A549 (cell line): ENCODE measurements around the gene PGGHG. TPM values are rescaled to one million over a fixed set of nuclear protein-coding genes. Genes with fewer than 3 reads are reported as not detected.
"Not testable (repeated sequence)": the region's sequence is repeated elsewhere in the genome, so short reads cannot be mapped to it uniquely, and the experiment has no call there.

ENCODE experiments used
- ATAC-seq, 2 experiments: fragments of 200-7000 bp in 1 of 2; fragments of >200 bp in 1 of 2; cut with Nextera tagmentation in 1 of 2; cut with Tn5 transposase in 1 of 2; 3 replicates each; pipeline versions ENCODE4 v1.8.0 to v1.9.1; 2018 to 2020; ENCODE audit warnings: mild to moderate bottlenecking in 1 of 2, moderate library complexity in 1 of 2
- CTCF ChIA-PET: fragments of 300-600 bp; sonication (Branson Sonifier 250); formaldehyde crosslinking; extraction: SDS; loops from one replicate; lab custom pipeline; 2021; ENCODE audit warnings: antibody characterized with exemption, inconsistent platforms; lab: Yijun Ruan, JAX
- POLR2A ChIA-PET: fragments of 350-600 bp; formaldehyde crosslinking; extraction: SDS; loops from one replicate; lab custom pipeline; 2021; ENCODE audit warnings: antibody characterized with exemption, inconsistent platforms; lab: Yijun Ruan, JAX
- DNase-seq, 2 experiments: peaks; one replicate each; pipeline versions ENCODE4 v3.0.0 to v3.0.0-alpha.2; 2011 to 2016; ENCODE audit warnings: low read depth in 1 of 2, low spot score in 1 of 2
- FAIRE-seq: peaks from 2 replicates; lab custom pipeline; 2011; peaks lifted over from hg19 to GRCh38; lab: Jason Lieb, UNC
- H3K27ac ChIP-seq, 2 experiments: fragments of >200 bp; sonication (Bioruptor Twin); formaldehyde crosslinking; 3 replicates each; pipeline ENCODE4 v1.5.1; 2016 to 2017
- H3K4me1 ChIP-seq: fragments of >200 bp; sonication (Bioruptor Twin); formaldehyde crosslinking; 3 replicates; pipeline ENCODE4 v1.6.1; 2016
- H3K4me2 ChIP-seq: fragments of >200 bp; sonication (Bioruptor Twin); formaldehyde crosslinking; 3 replicates; pipeline ENCODE4 v1.6.1; 2016
- H3K4me3 ChIP-seq: fragments of >200 bp; sonication (Bioruptor Twin); formaldehyde crosslinking; 3 replicates; pipeline ENCODE4 v1.5.1; 2016
- H3K9me3 ChIP-seq: fragments of >200 bp; sonication (Bioruptor Twin); formaldehyde crosslinking; 3 replicates; pipeline ENCODE4 v1.6.1; 2016
- CEBPB ChIP-seq, 2 experiments: fragments of >200 bp in 1 of 2; sonication (Bioruptor Twin) in 1 of 2; formaldehyde crosslinking in 1 of 2; IDR thresholded peaks; 2 replicates each; pipeline ENCODE4 v1.6.1; 2012 to 2016
- CHD2 ChIP-seq: fragments of 150-350 bp; IDR thresholded peaks from 2 replicates; pipeline ENCODE4 v1.6.1; 2014; ENCODE audit warnings: low read length; ENCODE audit not compliant: partially characterized antibody
- EHF ChIP-seq: fragments of 250-450 bp; sonication (Bioruptor Pico); IDR thresholded peaks from 2 replicates; pipeline ENCODE4 v1.5.0; 2020; ENCODE audit warnings: mild to moderate bottlenecking
- EHMT2 ChIP-seq: fragments of 200-600 bp; sonication (generic); IDR thresholded peaks from 2 replicates; pipeline ENCODE4 v1.6.1; 2016; ENCODE audit warnings: antibody characterized with exemption, low read depth, mild to moderate bottlenecking, moderate library complexity
- EP300 ChIP-seq, 2 experiments: fragments of >200 bp; sonication (Bioruptor Twin); formaldehyde crosslinking; IDR thresholded peaks; 2 replicates in 1 of 2; 3 replicates in 1 of 2; pipeline ENCODE4 v1.6.1; 2016 to 2017
- FOSB ChIP-seq: fragments of 250-450 bp; sonication (Bioruptor Pico); IDR thresholded peaks from 2 replicates; pipeline ENCODE4 v1.5.0; 2020; ENCODE audit warnings: mild to moderate bottlenecking, moderate library complexity
- FOSL2 ChIP-seq, 2 experiments: fragments of 450-650 bp in 1 of 2; fragments of >200 bp in 1 of 2; sonication (Bioruptor Twin) in 1 of 2; formaldehyde crosslinking; IDR thresholded peaks; 2 replicates each; pipeline versions ENCODE4 v1.5.0 to v1.6.1; 2016 to 2020; ENCODE audit warnings: mild to moderate bottlenecking in 1 of 2, moderate library complexity in 1 of 2
- FOXS1 ChIP-seq: fragments of 250-450 bp; sonication (Bioruptor Pico); IDR thresholded peaks from 2 replicates; pipeline ENCODE4 v1.5.0; 2020; ENCODE audit warnings: mild to moderate bottlenecking, moderate library complexity
- HDAC2 ChIP-seq: fragments of 200-600 bp; sonication (generic); IDR thresholded peaks from 2 replicates; pipeline ENCODE4 v1.6.1; 2016
- HOXB13 ChIP-seq: fragments of 250-450 bp; sonication (Bioruptor Pico); IDR thresholded peaks from 2 replicates; pipeline ENCODE4 v1.5.0; 2020; ENCODE audit warnings: low read depth, mild to moderate bottlenecking, moderate library complexity
- KDM5A ChIP-seq: fragments of 200-600 bp; sonication (generic); IDR thresholded peaks from 2 replicates; pipeline ENCODE4 v1.6.1; 2016; ENCODE audit warnings: antibody characterized with exemption, mild to moderate bottlenecking
- MAZ ChIP-seq: fragments of 150-350 bp; IDR thresholded peaks from 2 replicates; pipeline ENCODE4 v1.6.1; 2014; ENCODE audit warnings: antibody characterized with exemption, low read depth, low read length, borderline replicate concordance
- NR3C1 ChIP-seq: fragments of >200 bp; sonication (Bioruptor Twin); formaldehyde crosslinking; IDR thresholded peaks from 3 replicates; pipeline ENCODE4 v1.6.1; 2017
- PHF8 ChIP-seq: fragments of 200-600 bp; sonication (generic); IDR thresholded peaks from 2 replicates; pipeline ENCODE4 v1.6.1; 2016; ENCODE audit warnings: low read depth, mild to moderate bottlenecking, antibody characterized with exemption, moderate library complexity, borderline replicate concordance
- RCOR1 ChIP-seq: fragments of 150-350 bp; IDR thresholded peaks from 2 replicates; pipeline ENCODE4 v1.6.1; 2014; ENCODE audit warnings: antibody characterized with exemption, low read length, low read depth
- SMC3 ChIP-seq: fragments of >200 bp; sonication (Bioruptor Twin); formaldehyde crosslinking; IDR thresholded peaks from 3 replicates; pipeline ENCODE4 v1.6.1; 2018; ENCODE audit warnings: inconsistent platforms
- ZFP36 ChIP-seq: fragments of 450-650 bp; IDR thresholded peaks from 2 replicates; pipeline ENCODE4 v1.6.1; 2014; ENCODE audit warnings: borderline replicate concordance; ENCODE audit not compliant: partially characterized antibody
- ZSCAN20 ChIP-seq: fragments of 250-450 bp; sonication (Bioruptor Pico); IDR thresholded peaks from 2 replicates; pipeline ENCODE4 v1.8.0; 2022; ENCODE audit warnings: mild to moderate bottlenecking, moderate library complexity
- WGBS: methylation state at CpG from one replicate; pipeline ENCODE4 v1.1.6; 2017; ENCODE audit errors: missing lambda C conversion rate; 5-methylcytosine and 5-hydroxymethylcytosine counted together
- polyA plus RNA-seq, 4 experiments: library from polyadenylated mRNA; depleted of rRNA in 3 of 4; stranded (reverse); fragments of >200 nt; fragmentation: RNase III in 1 of 4; extraction: RNeasy Plus Mini Kit Qiagen cat#74134 plus additional on column Dnase treatment in 1 of 4; gene quantifications; 2 replicates in 3 of 4; 3 replicates in 1 of 4; pipeline ENCODE4 v1.2.3, GENCODE V29; 2011 to 2017
- TF ChIP-seq, protein P1 (sequence below): fragments of 250-450 bp; sonication (Bioruptor Pico); IDR thresholded peaks from 2 replicates; pipeline ENCODE4 v1.5.0; 2020; ENCODE audit warnings: low read depth, mild to moderate bottlenecking, moderate library complexity
- TF ChIP-seq, protein P2 (sequence below): fragments of 200-600 bp; sonication (generic); IDR thresholded peaks from 2 replicates; pipeline ENCODE4 v1.6.1; 2016; ENCODE audit warnings: antibody characterized with exemption, mild to moderate bottlenecking, moderate library complexity
- TF ChIP-seq, protein P3 (sequence below): IDR thresholded peaks from 2 replicates; pipeline ENCODE4 v1.6.1; 2012
- TF ChIP-seq, protein P4 (sequence below): fragments of 450-650 bp; IDR thresholded peaks from 2 replicates; pipeline ENCODE4 v1.6.1; 2014; ENCODE audit warnings: antibody characterized with exemption

Gene PGGHG
- polyA plus RNA-seq, 2 of the 4 experiments (the other 2 are of a cell fraction), result 7.2 to 19.5 TPM

DNA sequence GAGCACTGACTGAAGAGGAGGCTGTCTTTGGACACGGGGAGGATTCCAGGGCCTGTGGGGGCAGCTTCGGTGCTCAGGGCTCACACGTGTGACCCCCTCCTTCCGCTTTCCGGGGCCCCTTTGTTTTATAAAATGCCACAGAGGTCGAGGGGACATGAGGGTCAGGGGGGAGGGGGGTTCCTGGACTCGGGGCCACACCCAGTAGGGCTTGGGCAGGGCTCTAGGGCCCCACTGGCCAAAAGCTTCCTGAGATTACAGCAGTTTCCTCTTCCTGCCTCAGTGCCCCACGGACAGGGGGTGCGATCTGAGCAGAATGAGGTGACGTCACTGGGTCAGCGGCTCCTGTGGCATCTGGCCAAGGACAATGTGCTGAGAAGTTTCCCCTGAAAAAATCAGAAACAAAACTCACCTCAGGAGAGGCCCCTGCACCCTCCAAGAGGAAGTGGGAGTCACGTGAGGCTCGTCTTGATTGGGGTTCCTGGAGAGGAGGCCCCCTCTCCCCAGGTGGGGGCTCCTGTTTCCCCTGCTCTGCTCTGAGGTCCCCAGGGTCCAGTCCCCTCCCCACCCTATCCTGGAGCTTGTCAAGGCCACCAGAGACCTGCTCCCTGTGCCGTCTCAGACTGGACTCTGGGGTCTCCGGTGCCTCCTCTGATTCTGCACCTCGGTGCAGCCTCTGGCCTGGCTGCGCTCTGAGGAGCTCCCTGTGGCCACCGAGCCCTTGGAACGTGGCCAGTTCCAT lies 38.1 kb downstream of the PGGHG start (continued):
- TF ChIP-seq CHD2 (no peak), HDAC2 (no peak), MAZ (no peak), NR3C1 (no peak)

DNA sequence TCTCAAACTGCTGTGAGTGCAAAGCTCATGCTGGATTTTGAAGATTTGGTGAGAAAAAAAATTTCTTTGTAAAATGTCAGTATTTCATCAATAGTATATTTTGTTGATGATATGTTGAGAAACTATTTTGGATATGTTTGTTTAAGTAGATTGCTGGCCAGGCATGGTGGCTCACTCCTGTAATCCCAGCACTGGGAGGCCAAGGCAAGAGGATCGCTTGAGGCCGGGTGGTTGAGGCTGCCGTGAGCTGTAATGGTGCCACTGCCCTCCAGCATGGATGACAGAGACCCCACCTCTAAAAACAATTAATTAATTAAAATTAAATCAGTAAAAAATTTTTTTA lies 38.6 kb downstream of the PGGHG start:
- ATAC-seq (no peak), DNase-seq (no peak), FAIRE-seq (no peak)
- no peak overlapping the region for H3K4me3 ChIP-seq
- peak overlapping the region in 1 of 2 experiments; percentile 57; a peak in 1 of 6 replicates for H3K27ac ChIP-seq
- peaks cover 9% of the 10 kb centered on the region; the same call in 1 of the 3 replicates for H3K4me1 ChIP-seq
- 96% methylated on average over 3 of the region's 3 CpGs for WGBS
- H3K9me3 ChIP-seq, result no peaks in the 10 kb centered on the region
- ChIA-PET POLR2A (no interaction called here), CTCF (interaction anchor here (1.0 to 1.6 kb wide), 3 partner anchors 11 to 22 kb away, joined by 3 to 5 read pairs (median 4); no protein-coding TSS in a partner anchor)
- TF ChIP-seq KDM5A (no peak), FOSB (CRISPR knock-in tag) (no peak), HOXB13 (CRISPR knock-in tag) (no peak)
- TF ChIP-seq, protein P1, sequence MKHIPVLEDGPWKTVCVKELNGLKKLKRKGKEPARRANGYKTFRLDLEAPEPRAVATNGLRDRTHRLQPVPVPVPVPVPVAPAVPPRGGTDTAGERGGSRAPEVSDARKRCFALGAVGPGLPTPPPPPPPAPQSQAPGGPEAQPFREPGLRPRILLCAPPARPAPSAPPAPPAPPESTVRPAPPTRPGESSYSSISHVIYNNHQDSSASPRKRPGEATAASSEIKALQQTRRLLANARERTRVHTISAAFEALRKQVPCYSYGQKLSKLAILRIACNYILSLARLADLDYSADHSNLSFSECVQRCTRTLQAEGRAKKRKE (CRISPR knock-in tag), result no peak
- H3K4me2 ChIP-seq, result 0 out of 3 replicates have a peak overlapping the region, but pooled peaks have one; percentile 22

DNA sequence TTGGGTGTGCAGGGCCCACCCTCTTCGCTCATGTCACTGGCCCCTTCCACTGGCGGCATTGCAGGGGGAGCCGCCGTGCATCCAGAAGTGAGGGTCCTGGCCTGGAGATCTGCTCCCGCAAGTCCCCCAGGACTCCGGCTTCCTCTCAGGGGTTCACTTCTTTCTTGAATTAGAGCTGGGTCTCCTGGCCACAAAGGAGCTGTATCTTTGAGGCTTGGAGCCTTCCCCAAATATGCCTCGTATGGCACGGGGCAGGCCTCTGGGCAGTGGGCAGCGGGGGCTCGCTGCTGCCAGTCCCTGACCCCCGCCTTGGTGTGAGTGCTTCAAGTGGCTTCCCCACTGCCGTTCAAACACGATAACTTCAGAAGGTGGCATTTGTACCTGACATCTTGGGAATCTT lies 39.1 kb downstream of the PGGHG start:
- ChIA-PET POLR2A (interaction anchor here (1.3 kb wide), 1 partner anchor 28 kb away, joined by 5 read pairs; no protein-coding TSS in a partner anchor), CTCF (interaction anchor here (1.0 to 1.6 kb wide), 3 partner anchors 11 to 23 kb away, joined by 3 to 5 read pairs (median 4); no protein-coding TSS in a partner anchor)
- no peak overlapping the region for H3K4me2 ChIP-seq
- H3K27ac ChIP-seq, result no peak overlapping the region
- peaks cover 9% of the 10 kb centered on the region; the same call in 1 of the 3 replicates for H3K4me1 ChIP-seq
- ATAC-seq, result no peak
- TF ChIP-seq EHMT2, result no peak
- no peak for TF ChIP-seq ZFP36
- no peak for TF ChIP-seq FOXS1 (CRISPR knock-in tag)
- TF ChIP-seq, protein P2, sequence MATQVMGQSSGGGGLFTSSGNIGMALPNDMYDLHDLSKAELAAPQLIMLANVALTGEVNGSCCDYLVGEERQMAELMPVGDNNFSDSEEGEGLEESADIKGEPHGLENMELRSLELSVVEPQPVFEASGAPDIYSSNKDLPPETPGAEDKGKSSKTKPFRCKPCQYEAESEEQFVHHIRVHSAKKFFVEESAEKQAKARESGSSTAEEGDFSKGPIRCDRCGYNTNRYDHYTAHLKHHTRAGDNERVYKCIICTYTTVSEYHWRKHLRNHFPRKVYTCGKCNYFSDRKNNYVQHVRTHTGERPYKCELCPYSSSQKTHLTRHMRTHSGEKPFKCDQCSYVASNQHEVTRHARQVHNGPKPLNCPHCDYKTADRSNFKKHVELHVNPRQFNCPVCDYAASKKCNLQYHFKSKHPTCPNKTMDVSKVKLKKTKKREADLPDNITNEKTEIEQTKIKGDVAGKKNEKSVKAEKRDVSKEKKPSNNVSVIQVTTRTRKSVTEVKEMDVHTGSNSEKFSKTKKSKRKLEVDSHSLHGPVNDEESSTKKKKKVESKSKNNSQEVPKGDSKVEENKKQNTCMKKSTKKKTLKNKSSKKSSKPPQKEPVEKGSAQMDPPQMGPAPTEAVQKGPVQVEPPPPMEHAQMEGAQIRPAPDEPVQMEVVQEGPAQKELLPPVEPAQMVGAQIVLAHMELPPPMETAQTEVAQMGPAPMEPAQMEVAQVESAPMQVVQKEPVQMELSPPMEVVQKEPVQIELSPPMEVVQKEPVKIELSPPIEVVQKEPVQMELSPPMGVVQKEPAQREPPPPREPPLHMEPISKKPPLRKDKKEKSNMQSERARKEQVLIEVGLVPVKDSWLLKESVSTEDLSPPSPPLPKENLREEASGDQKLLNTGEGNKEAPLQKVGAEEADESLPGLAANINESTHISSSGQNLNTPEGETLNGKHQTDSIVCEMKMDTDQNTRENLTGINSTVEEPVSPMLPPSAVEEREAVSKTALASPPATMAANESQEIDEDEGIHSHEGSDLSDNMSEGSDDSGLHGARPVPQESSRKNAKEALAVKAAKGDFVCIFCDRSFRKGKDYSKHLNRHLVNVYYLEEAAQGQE, result no peak
- no peak for TF ChIP-seq HOXB13 (CRISPR knock-in tag)
- no peak for TF ChIP-seq PHF8
- TF ChIP-seq EHF (CRISPR knock-in tag), result no peak
- no peak for TF ChIP-seq CEBPB (IDR thresholded peaks at IDR 0.05)
- no peak for TF ChIP-seq SMC3
- TF ChIP-seq FOSL2 (IDR thresholded peaks at IDR 0.05), result no peak
- no peak for TF ChIP-seq FOSL2 (CRISPR knock-in tag; IDR thresholded peaks at IDR 0.05)
- no peak for TF ChIP-seq ZSCAN20 (CRISPR knock-in tag)
- TF ChIP-seq, protein P3, sequence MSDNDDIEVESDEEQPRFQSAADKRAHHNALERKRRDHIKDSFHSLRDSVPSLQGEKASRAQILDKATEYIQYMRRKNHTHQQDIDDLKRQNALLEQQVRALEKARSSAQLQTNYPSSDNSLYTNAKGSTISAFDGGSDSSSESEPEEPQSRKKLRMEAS, result no peak
- no peak for TF ChIP-seq EP300 (IDR thresholded peaks at IDR 0.05)
- TF ChIP-seq, protein P4, sequence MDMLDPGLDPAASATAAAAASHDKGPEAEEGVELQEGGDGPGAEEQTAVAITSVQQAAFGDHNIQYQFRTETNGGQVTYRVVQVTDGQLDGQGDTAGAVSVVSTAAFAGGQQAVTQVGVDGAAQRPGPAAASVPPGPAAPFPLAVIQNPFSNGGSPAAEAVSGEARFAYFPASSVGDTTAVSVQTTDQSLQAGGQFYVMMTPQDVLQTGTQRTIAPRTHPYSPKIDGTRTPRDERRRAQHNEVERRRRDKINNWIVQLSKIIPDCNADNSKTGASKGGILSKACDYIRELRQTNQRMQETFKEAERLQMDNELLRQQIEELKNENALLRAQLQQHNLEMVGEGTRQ, result no peak
- TF ChIP-seq RCOR1, result no peak
- H3K9me3 ChIP-seq, result no peaks in the 10 kb centered on the region
- no peak overlapping the region for H3K4me3 ChIP-seq
- DNase-seq, result no peak
- 87% methylated on average over 13 of the region's 13 CpGs for WGBS
- FAIRE-seq, result no peak

DNA sequence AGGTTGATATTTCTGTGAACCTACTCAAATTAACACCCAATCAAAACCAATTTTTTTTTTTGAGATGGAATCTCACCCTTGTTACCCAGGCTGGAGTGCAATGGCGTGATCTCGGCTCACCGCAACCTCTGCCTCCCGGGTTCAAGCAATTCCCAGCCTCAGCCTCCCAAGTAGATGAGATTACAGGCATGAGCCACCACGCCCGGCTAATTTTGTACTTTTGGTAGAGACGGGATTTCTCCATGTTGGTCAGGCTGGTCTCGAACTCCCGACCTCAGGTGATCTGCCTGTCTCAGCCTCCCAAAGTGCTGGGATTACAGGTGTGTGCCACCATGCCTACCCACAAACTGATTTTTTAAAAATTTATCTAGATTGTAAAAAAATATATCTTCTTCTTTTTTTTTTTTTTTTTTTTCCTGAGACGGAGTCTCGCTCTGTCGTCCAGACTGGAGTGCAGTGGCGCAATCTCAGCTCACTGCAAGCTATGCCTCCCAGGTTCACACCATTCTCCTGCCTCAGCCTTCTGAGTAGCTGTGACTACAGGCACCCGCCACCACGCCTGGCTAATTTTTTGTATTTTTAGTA lies 39.7 kb downstream of the PGGHG start:
- not testable (repeated sequence) for DNase-seq, FAIRE-seq, H3K4me1 ChIP-seq, H3K9me3 ChIP-seq, H3K4me3 ChIP-seq, ATAC-seq, H3K27ac ChIP-seq, H3K4me2 ChIP-seq
- ChIA-PET POLR2A (interaction anchor here (1.3 kb wide), 1 partner anchor 27 kb away, joined by 5 read pairs; no protein-coding TSS in a partner anchor), CTCF (interaction anchor here (0.9 to 2.8 kb wide), 5 partner anchors 13 to 78 kb away, joined by 3 to 9 read pairs (median 6); no protein-coding TSS in a partner anchor)
- 86% methylated on average over 15 of the region's 15 CpGs for WGBS
